ENCODE measurements around the gene GDI1. TPM values are rescaled to one million over a fixed set of nuclear protein-coding genes. Genes with fewer than 3 reads are reported as not detected.

Gene GDI1
- total RNA-seq, 1 donor from 2014 or later, result 31.4 TPM

GRCh38 chrX:154408659-154409221 is 28.2 kb upstream of the GDI1 start:
- DNase-seq (ENCODE audit: low spot score) (no peak), ATAC-seq (no peak)

DNA sequence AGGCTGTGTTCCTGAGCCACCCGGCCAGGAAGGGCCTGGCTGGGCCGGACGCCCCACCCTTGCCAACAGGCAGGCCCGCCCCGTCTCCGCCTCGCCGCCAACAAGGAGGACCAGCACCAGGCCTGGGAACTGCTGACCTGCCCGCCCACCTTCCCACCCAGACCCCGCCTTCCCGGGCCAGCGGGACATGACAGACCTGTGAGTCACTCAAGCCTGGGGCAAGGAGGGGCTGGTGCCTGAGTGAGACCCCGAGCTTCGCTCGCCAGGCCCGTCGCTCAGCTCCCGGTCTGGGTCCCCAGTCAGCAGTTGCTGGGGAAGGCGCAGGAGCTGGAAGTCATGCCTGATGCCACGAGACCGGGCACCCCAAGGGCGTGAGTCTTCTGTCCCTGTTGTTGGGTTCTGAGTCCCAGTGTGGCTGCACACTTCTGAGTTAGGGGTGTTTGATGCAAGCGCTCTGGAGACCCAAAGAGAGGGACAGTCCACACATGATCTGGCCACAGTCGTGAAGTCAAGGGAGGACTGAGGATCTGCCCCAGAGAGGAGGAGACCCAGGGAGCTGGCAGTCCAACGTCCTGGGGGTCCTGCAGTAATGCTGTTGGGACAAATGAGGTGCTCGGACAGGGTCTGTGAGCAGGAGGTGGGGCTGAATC is 27.6 kb upstream of the GDI1 start, which contains the start of gene DNASE1L1:
TSS of gene DNASE1L1 (minus strand) at position 33 of the 650 bp plus-strand sequence. CDS start 3,686 bp downstream, outside the sequence.
- DNase-seq (ENCODE audit: low spot score) (peak; percentile 60), ATAC-seq (peak; percentile 36)

GRCh38 chrX:154411981-154412340 is 25.0 kb upstream of the GDI1 start:
- DNase-seq (ENCODE audit: low spot score) (peak; percentile 68), ATAC-seq (peak; percentile 89)

DNA sequence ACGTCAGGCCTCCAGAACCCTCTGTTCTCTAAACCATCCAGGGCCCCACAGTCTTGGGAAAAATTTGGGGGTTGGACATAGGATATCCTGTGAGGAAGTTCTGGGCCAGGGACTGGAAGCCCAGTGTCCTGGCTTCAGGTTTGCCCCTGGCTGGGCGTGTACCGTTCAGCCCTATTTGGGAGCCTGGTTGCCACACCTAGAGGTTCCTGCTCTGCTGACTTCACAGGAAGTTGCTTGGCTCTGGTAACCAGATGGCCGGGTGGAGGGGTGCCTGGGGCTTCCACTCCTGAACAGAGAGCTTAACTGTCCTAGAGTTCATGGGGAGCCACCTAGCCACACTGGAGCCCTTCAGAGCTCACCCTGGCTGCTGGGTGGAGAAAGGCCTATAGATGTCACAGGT is 24.5 kb upstream of the GDI1 start:
- ATAC-seq, result no peak
- DNase-seq (ENCODE audit: low spot score), result no peak

GRCh38 chrX:154413142-154413541 is 23.8 kb upstream of the GDI1 start:
- ATAC-seq, result no peak
- no peak for DNase-seq (ENCODE audit: low spot score)

GRCh38 chrX:154417157-154417556 is 19.8 kb upstream of the GDI1 start:
- no peak for ATAC-seq
- DNase-seq (ENCODE audit: low spot score), result no peak

- ATAC-seq (no peak), DNase-seq (ENCODE audit: low spot score) (no peak)
Measured at GRCh38 chrX:154419189-154419588, 17.8 kb upstream of the GDI1 start.

- DNase-seq (ENCODE audit: low spot score) (no peak), ATAC-seq (peak; percentile 33)
Measured at GRCh38 chrX:154419688-154420401, 17.1 kb upstream of the GDI1 start.

GRCh38 chrX:154420402-154420756 is 16.6 kb upstream of the GDI1 start:
- ATAC-seq, result no peak
- DNase-seq (ENCODE audit: low spot score), result no peak

GRCh38 chrX:154426916-154427770 is 9.8 kb upstream of the GDI1 start:
- no peak for DNase-seq (ENCODE audit: low spot score)
- ATAC-seq, result no peak

- DNase-seq (ENCODE audit: low spot score), result peak; percentile 92
- peak; percentile 99 for ATAC-seq
Measured at GRCh38 chrX:154428176-154429171, 8.5 kb upstream of the GDI1 start, which contains the start of gene ATP6AP1. ATP6AP1 (plus strand) TSS chrX:154428677; CDS start chrX:154428693, 16 bp downstream.

- no peak for DNase-seq (ENCODE audit: low spot score)
- no peak for ATAC-seq
Measured at GRCh38 chrX:154429711-154430110, 7.2 kb upstream of the GDI1 start.

- no peak for ATAC-seq
- DNase-seq (ENCODE audit: low spot score), result no peak
Measured at GRCh38 chrX:154430479-154430878, 6.5 kb upstream of the GDI1 start.

GRCh38 chrX:154430916-154431315 is 6.0 kb upstream of the GDI1 start:
- no peak for ATAC-seq
- DNase-seq (ENCODE audit: low spot score), result no peak

GRCh38 chrX:154431341-154431740 is 5.6 kb upstream of the GDI1 start:
- DNase-seq (ENCODE audit: low spot score), result no peak
- ATAC-seq, result no peak

DNA sequence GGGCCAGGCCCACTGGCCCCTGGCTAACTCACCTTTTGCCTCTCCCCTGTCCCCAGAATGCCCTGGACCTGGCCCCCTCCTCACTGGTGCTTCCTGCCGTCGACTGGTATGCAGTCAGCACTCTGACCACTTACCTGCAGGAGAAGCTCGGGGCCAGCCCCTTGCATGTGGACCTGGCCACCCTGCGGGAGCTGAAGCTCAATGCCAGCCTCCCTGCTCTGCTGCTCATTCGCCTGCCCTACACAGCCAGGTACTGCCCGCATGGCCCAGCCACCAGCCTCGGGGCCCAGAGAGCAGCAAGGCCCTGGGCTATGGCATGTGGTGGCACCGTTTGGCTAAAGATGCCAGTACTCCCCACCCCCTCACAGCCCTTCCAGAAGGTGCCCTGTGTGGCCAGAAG is 4.7 kb upstream of the GDI1 start:
- DNase-seq (ENCODE audit: low spot score) (no peak), ATAC-seq (no peak)

DNA sequence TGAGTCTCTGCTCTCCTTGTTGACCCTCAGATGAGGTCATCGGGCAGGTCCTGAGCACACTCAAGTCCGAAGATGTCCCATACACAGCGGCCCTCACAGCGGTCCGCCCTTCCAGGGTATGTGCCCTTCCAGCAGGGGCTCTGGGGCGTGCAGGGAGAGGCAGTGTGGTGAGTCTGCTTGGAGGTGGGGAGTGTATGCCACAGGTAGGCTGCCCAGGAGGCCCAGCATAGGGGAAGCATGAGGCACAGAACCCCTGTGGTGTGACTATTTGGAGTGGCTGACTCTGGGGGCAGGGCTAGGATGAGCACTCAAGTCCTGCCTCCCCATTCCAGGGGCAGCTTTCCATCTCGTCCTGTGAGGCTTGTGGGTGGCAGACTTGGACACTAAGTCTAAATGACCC is 3.3 kb upstream of the GDI1 start:
- ATAC-seq, result no peak
- DNase-seq (ENCODE audit: low spot score), result no peak

- ATAC-seq (no peak), DNase-seq (ENCODE audit: low spot score) (no peak)
Measured at GRCh38 chrX:154434394-154435168, 2.4 kb upstream of the GDI1 start.

DNA sequence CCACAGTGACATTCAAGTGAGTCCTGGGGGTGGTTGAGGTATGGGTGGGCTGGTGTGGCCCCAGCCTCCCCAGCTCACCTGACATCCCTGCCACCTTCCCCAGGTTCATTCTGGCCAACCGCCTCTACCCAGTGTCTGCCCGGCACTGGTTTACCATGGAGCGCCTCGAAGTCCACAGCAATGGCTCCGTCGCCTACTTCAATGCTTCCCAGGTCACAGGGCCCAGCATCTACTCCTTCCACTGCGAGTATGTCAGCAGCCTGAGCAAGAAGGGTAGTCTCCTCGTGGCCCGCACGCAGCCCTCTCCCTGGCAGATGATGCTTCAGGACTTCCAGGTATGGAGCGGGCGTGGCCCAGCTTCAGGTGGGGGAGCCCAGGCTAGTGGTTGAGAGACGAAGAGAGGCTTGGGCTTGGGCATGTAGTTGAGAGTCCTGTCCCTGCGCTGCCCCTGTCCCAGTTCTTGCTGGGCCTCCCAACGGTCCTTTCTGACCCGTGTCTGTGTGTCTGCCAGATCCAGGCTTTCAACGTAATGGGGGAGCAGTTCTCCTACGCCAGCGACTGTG is 1.7 kb upstream of the GDI1 start:
- ATAC-seq (no peak), DNase-seq (ENCODE audit: low spot score) (no peak)

All from left lobe of liver (tissue), 2 donors.